Esophagus muscularis mucosa (tissue), 2 donors: Measurements from ENCODE around the gene ERLIN1.

Experiments used
- EP300 ChIP-seq: sonication (generic); formaldehyde crosslinking; IDR thresholded peaks from one replicate; pipeline ENCODE4 v1.6.1; 2017; ENCODE audit warnings: antibody characterized with exemption
- POLR2A ChIP-seq: fragments of 450-650 bp; IDR thresholded peaks from one replicate; pipeline ENCODE4 v1.6.1; 2017; ENCODE audit warnings: antibody characterized with exemption, moderate library complexity, mild to moderate bottlenecking, low read depth

DNA sequence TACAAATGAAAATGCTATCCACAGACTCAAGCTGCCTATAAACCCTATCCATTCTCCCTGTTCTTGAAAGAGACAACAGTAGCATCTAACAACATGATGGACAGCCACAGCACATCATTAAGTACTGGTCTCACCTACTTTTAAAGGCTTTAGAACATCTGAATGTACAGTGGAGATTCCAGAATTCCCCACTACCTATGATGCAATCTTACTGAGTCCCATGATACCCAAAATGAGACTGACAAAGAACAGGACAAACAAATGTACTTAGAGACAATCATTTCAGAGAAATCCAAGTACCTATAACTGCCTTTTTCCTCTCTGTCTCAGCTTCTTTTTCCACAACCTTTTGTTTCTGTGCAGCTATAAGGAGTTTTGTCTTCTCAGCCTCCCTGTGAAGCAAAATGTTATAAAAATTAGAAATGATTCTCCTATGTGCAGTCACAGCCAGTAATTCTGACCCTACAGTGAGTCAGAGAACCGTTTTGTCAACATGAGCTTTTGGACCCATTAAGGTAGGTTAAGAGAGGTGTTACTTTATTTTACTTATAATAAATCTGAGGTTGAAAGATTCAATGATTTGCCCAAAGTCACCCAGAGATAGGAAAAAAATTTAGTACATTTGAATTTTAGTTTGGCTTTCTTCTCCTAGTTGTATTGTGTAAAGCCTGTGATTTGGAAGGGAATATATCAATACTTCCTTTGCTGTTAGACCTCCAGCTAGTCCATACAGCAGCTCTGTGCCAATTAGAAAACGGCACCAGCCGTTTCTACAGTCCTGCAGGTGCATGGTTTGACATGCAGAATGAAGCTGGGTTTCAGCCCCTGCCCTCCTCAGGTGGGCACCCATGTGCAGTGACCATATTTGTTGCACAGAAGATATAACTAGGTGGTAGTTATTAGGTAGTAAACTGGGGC lies 21.9 kb downstream of the ERLIN1 start:
- TF ChIP-seq EP300 = no peak
- TF ChIP-seq POLR2A = no peak
